Parathyroid adenoma (tissue), 2 donors: Measurements from ENCODE around the gene AMIGO2.

ENCODE experiments used
- H2AFZ ChIP-seq: fragments of 300-600 bp; sonication (generic); one replicate; pipeline ENCODE4 v1.7.0; 2017; ENCODE audit warnings: antibody characterized with exemption, mild to moderate bottlenecking
- H3K27ac ChIP-seq: fragments of 300-600 bp; sonication (generic); one replicate; pipeline ENCODE4 v1.7.0; 2017
- H3K27me3 ChIP-seq: fragments of 300-600 bp; sonication (generic); one replicate; pipeline ENCODE4 v1.7.0; 2017; ENCODE audit warnings: low read length; ENCODE audit not compliant: control insufficient read depth, insufficient read depth
- H3K36me3 ChIP-seq: fragments of 300-600 bp; sonication (generic); one replicate; pipeline ENCODE4 v1.7.0; 2017; ENCODE audit warnings: low read length; ENCODE audit not compliant: control insufficient read depth, insufficient read depth
- H3K4me1 ChIP-seq: fragments of 300-600 bp; sonication (generic); one replicate; pipeline ENCODE4 v1.7.0; 2017; ENCODE audit warnings: control low read depth
- H3K4me2 ChIP-seq: fragments of 300-600 bp; sonication (generic); one replicate; pipeline ENCODE4 v1.7.0; 2017; ENCODE audit warnings: low read length
- H3K4me3 ChIP-seq: fragments of 300-600 bp; sonication (generic); one replicate; pipeline ENCODE4 v1.7.0; 2017; ENCODE audit warnings: low read depth, low read length
- H3K79me2 ChIP-seq: fragments of 300-600 bp; sonication (generic); one replicate; pipeline ENCODE4 v1.7.0; 2017; ENCODE audit warnings: control low read depth
- H3K9ac ChIP-seq: fragments of 300-600 bp; sonication (generic); one replicate; pipeline ENCODE4 v1.7.0; 2017; ENCODE audit warnings: mild to moderate bottlenecking
- H3K9me3 ChIP-seq: fragments of 300-600 bp; sonication (generic); one replicate; pipeline ENCODE4 v1.7.0; 2017; ENCODE audit warnings: low read length; ENCODE audit not compliant: control insufficient read depth
- CTCF ChIP-seq: fragments of 300-600 bp; sonication (generic); IDR thresholded peaks from one replicate; pipeline ENCODE4 v1.7.0; 2017; ENCODE audit warnings: antibody characterized with exemption, mild to moderate bottlenecking
- donor health status: primary hyperparathyroidism.

The AMIGO2 gene

DNA sequence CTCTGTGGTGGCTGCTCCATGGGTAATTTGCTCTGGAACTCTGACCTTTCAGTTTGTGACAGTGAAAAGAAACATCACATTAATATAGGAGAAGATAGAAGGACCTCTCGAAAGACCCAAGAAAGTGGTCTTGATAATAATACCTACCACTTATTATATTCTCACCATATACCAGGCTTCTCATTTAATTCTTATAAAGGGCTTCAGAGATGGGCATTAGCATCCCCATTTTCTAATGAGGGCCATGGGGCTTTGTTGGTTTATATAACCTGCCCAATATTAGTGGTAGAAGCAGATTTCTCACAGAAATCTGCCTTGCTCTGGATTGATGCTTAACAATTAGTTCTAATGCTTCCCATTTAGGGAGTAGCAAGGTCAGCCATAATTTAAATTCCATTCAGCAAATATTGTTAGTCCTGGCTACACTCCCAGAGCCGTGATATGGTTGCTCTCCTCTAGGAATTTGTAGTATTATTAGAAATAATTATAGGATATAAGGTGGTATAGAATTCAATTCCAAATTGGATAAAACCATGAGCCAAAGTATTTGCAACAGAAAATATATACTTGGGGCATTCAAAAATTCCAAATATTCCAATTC is 7.4 kb upstream of the AMIGO2 start:
- Histone ChIP-seq H3K4me2 (no peak overlapping the region), H3K9ac (no peak overlapping the region), H3K4me3 (no peak overlapping the region), H3K27me3 (no peaks in the 10 kb centered on the region), H2AFZ (no peak overlapping the region), H3K27ac (no peak overlapping the region), H3K9me3 (no peaks in the 10 kb centered on the region), H3K79me2 (no peaks in the 10 kb centered on the region), H3K36me3 (no peaks in the 10 kb centered on the region), H3K4me1 (no peaks in the 10 kb centered on the region)
- no peak for TF ChIP-seq CTCF

DNA sequence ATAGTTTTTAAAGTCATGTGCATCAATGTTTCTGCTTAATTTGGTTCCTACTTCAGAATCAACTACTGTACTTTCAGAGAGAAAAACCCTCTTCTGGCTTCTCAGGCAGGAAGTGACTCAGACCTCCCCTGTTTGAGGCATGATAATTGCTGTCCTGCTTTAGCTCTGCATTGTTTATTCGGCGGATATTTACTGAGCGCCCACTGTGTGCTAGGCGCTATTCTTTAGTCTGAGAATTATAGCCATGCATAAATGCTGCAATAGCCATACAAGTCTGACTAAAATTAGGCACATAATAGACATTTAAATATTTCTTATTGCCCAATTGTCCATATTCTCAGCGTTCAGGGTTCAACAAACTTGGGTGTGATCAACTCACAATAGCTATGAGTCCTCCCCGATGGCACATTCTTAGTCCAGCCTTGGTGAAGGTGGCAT is 6.1 kb upstream of the AMIGO2 start:
- Histone ChIP-seq H3K4me1 (no peaks in the 10 kb centered on the region), H3K27me3 (no peaks in the 10 kb centered on the region), H3K9ac (no peak overlapping the region), H3K4me2 (no peak overlapping the region), H3K4me3 (no peak overlapping the region), H3K79me2 (no peaks in the 10 kb centered on the region), H3K9me3 (no peaks in the 10 kb centered on the region), H3K36me3 (no peaks in the 10 kb centered on the region), H2AFZ (no peak overlapping the region), H3K27ac (no peak overlapping the region)
- TF ChIP-seq CTCF = no peak

- Histone ChIP-seq H3K4me1 (peaks cover 1% of the 10 kb centered on the region), H3K79me2 (no peaks in the 10 kb centered on the region), H2AFZ (no peak overlapping the region), H3K4me2 (no peak overlapping the region), H3K9ac (no peak overlapping the region), H3K27me3 (no peaks in the 10 kb centered on the region), H3K9me3 (no peaks in the 10 kb centered on the region), H3K4me3 (no peak overlapping the region), H3K36me3 (no peaks in the 10 kb centered on the region), H3K27ac (no peak overlapping the region)
- no peak for TF ChIP-seq CTCF
Observed at GRCh38 chr12:47084172-47084571, 4.4 kb upstream of the AMIGO2 start.

DNA sequence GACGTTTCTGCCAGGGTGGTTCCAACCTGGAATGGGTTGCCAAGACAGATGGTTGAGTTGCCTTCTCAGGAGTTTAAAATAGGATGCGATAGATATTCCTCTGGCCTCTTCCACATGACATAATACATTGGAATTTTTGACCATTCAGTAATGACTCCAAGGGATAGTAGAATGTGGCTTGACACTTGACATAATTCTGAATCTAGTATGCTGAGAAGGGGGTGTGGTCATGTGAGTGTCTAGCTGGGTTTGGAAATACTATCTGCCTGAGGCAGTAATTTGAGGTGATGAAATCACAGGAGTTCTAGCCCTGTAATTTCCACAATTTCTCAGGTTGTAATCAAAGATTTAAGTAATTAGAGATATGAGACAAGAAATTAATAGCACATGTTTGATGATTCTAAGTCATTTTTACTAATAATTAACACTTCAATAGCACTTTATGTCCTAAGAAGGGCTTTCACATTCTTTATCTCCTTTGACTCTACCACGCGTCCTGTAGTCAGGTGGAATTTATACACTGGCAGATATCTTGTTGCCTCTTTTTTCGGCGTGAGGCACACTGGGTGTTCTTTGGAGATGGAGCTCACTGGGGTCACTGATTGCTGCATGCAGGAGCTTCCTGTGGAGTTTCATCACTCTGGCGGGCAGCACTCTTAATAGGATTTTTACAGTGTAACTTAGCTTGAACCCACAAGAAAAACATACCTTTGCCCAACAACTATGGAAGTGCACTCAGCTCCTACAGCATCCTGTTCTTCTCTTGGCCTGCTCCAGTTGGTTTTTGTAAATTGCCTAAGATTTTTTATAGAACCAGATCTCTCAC is 3.2 kb upstream of the AMIGO2 start:
- H3K79me2 ChIP-seq = no peaks in the 10 kb centered on the region
- H3K27me3 ChIP-seq = no peaks in the 10 kb centered on the region
- H3K9me3 ChIP-seq = no peaks in the 10 kb centered on the region
- H3K9ac ChIP-seq = no peak overlapping the region
- H3K27ac ChIP-seq = no peak overlapping the region
- H3K4me2 ChIP-seq = no peak overlapping the region
- no peak overlapping the region for H2AFZ ChIP-seq
- H3K36me3 ChIP-seq = no peaks in the 10 kb centered on the region
- no peak for TF ChIP-seq CTCF
- peaks cover 5% of the 10 kb centered on the region for H3K4me1 ChIP-seq
- no peak overlapping the region for H3K4me3 ChIP-seq
